Erythroblast (primary cell): ENCODE data around the gene XRCC4.
A peak's percentile ranks its signal among the peaks of the same experiment; 100 is the strongest.

Experiments used
- DNase-seq, 2 experiments: peaks; one replicate each; lab custom pipeline; 2025; lab: John Stamatoyannopoulos, UW
- GATA1 ChIP-seq: IDR thresholded peaks from 2 replicates; pipeline ENCODE4 v1.6.1; 2011; ENCODE audit warnings: low read depth, mild to moderate bottlenecking, control low read depth, low read length, moderate library complexity
- POLR2A ChIP-seq: IDR thresholded peaks from 2 replicates; pipeline ENCODE4 v1.6.1; 2011; ENCODE audit warnings: mild to moderate bottlenecking, low read length

Gene XRCC4

GRCh38 chr5:83375049-83375745 is 297.9 kb downstream of the XRCC4 start:
- no peak for TF ChIP-seq POLR2A
- no peak for TF ChIP-seq GATA1
- DNase-seq, result no peak

- no peak for TF ChIP-seq POLR2A
- no peak for TF ChIP-seq GATA1
- DNase-seq, result no peak
Observed at GRCh38 chr5:83376461-83376860, 299.1 kb downstream of the XRCC4 start.

GRCh38 chr5:83377131-83377865 is 300.0 kb downstream of the XRCC4 start:
- DNase-seq, result no peak
- no peak for TF ChIP-seq GATA1
- TF ChIP-seq POLR2A, result no peak

DNA sequence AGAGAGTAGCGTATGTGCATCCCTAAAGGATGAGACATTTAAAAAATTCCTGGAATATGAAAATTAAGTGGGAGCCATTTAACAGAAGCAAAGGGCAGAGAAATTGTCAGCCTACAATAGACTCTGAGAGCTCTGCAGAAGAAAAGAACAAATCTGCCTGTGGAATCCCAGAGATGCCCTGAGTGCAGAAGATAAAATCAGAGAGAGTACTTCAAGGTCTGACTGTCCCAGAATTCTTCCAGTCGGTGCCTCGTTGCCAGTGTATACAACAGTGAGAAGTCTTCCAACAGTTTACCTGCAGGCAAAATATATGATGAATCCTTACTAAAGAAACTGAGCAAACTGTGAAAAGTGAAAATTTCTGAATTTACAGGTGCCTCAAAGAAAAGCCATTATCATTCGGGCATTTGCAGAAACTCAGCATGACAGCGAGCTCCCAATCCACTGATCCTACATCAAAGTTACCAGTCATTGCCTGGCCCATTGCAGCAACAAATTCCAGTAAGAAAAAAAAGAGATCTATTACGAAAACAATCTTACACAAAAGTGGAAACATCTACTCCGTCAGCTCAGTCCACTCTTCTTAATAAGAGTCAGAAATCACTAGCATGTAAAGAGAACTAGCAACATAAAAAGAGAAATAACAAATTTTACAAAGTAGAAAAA is 301.4 kb downstream of the XRCC4 start:
- TF ChIP-seq GATA1 (no peak), POLR2A (no peak)
- DNase-seq, result no peak

DNA sequence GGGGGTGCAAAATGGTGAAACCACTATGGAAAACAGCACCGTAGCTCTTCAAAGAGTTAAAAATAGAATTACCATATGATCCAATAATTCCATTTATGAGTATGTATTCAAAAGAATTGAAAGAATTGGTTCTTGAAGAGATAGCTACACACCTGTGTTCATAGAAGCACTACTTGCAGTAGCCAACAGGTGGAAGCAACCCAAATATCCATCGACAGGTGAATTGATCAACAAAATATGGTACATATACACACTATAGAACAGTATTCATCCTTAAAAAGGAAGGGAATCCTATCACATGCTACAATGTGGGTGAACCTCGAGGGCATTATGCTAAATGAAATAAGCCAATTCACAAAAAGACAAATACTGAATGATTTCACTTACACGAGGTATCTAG is 308.5 kb downstream of the XRCC4 start:
- no peak for TF ChIP-seq GATA1
- TF ChIP-seq POLR2A, result no peak
- DNase-seq, result no peak

GRCh38 chr5:83387041-83387440 is 309.7 kb downstream of the XRCC4 start:
- no peak for DNase-seq
- TF ChIP-seq POLR2A (no peak), GATA1 (no peak)

DNA sequence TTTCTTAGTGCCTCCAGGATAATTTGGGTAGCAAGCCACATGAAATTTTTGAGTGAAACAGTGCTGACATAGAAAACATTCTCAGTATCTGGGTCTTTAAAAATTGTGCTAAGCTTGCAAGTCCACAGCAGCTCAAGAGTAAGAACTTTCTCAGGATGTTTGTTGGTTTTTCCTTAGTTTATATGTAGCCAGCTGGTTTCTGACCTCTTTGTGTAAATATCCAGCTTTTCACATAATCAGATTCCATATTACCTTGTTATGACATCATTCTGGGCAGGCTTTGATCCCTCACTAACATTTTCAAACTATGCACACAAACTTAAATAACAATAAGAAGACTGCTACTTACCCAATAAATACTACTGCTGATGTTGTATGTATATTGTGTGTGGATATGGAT is 311.3 kb downstream of the XRCC4 start:
- TF ChIP-seq POLR2A (no peak), GATA1 (no peak)
- no peak for DNase-seq

GRCh38 chr5:83392766-83393503 is 315.6 kb downstream of the XRCC4 start:
- DNase-seq, result no peak
- TF ChIP-seq GATA1 (no peak), POLR2A (no peak)

DNA sequence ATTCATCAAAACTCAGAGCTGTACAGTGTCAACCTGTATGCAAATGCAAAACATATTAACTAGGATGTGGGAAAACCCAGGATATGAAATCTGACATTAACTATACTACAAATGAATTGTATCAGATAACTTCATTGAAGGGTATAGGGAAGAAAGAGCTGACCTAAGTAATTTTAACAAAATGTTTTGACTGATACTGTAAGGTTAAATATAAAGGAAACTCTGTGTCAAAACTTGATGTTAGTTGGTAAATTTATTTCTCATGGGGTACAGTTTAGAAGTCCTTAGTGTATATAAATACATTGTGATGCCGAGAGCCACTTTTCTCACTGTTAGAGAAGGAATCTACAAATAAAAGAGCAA is 316.1 kb downstream of the XRCC4 start:
- no peak for TF ChIP-seq POLR2A
- TF ChIP-seq GATA1, result no peak
- no peak for DNase-seq

DNA sequence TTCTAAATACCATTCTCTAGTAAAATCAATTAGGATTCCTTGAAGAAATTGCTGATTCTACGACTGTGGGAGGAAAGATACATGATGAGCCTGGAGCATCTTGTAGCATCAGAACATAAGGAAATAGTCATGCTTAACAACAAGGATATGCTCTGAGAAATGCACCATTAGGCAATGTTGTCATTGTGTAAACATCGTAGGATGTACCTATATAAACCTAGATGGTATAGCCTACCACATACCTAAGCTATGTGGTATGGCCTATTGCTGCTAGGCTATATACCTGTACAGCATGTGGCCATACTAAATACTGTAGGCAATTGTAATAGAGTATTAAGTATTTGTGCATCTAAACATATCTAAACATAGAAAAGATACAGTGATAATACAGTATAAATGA is 316.8 kb downstream of the XRCC4 start:
- TF ChIP-seq POLR2A, result no peak
- no peak for TF ChIP-seq GATA1
- no peak for DNase-seq

GRCh38 chr5:83396662-83397061 is 319.3 kb downstream of the XRCC4 start:
- peak in 1 of 2 experiments; percentile 32 for DNase-seq
- TF ChIP-seq GATA1 (no peak), POLR2A (no peak)

GRCh38 chr5:83397658-83398057 is 320.3 kb downstream of the XRCC4 start:
- TF ChIP-seq POLR2A (no peak), GATA1 (no peak)
- no peak for DNase-seq

DNA sequence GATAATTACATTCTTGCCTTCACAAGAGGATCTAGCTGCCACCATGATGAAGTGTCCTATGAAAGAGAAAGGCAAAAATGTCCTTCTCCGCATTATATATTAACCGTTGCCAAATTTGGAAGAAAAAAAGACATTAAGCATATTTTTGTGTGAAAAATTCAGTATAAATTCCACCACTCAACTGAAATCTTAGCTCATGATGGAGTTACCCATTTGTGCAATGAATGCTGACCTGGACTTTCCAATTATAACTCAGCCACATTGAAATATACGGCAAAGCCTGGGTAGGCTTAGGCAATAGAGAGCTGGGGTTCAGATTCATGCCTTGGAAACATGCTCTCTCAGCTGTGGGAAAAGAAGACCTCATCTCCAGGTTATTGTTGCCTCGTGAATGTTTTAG is 322.9 kb downstream of the XRCC4 start:
- no peak for TF ChIP-seq POLR2A
- no peak for TF ChIP-seq GATA1
- no peak for DNase-seq
